Measurements from ENCODE around the gene ALPK1. TPM values are rescaled to one million over a fixed set of nuclear protein-coding genes. Genes with fewer than 3 reads are reported as not detected.
"Not testable (repeated sequence)": the region's sequence is repeated elsewhere in the genome, so short reads cannot be mapped to it uniquely, and the experiment has no call there.

ALPK1 gene
- total RNA-seq, 1 donor from 2014 or later: 1.4 TPM

GRCh38 chr4:112290341-112290740 lies 6.8 kb upstream of the ALPK1 start:
- FAIRE-seq (no peak), DNase-seq (ENCODE audit: low read depth) (no peak)
- H3K9ac ChIP-seq (ENCODE audit: low read length): no peak overlapping the region
- H3K36me3 ChIP-seq (ENCODE audit: insufficient read depth, low read length): no peaks in the 10 kb centered on the region
- no peaks in the 10 kb centered on the region for H3K27me3 ChIP-seq (ENCODE audit: insufficient read depth, low read length)
- TF ChIP-seq CTCF (IDR thresholded peaks at IDR 0.05; ENCODE audit: insufficient read depth, low read depth, low read length) (no peak), EZH2 (IDR thresholded peaks at IDR 0.05; ENCODE audit: insufficient read depth, low read length) (no peak)
- Mint-ChIP-seq H3K9me3 (ENCODE audit: unreplicated experiment) (peaks cover 8% of the 10 kb centered on the region), H3K27ac (ENCODE audit: unreplicated experiment) (no peak overlapping the region), H3K4me3 (ENCODE audit: unreplicated experiment) (no peak overlapping the region), H3K27me3 (ENCODE audit: low read depth, unreplicated experiment) (no peaks in the 10 kb centered on the region), H3K36me3 (ENCODE audit: low read depth, unreplicated experiment) (no peaks in the 10 kb centered on the region), H3K4me1 (ENCODE audit: low read depth, unreplicated experiment) (no peaks in the 10 kb centered on the region)
- H2AFZ ChIP-seq (ENCODE audit: low read depth, low read length): no peak overlapping the region
- H4K20me1 ChIP-seq (ENCODE audit: insufficient read depth, low read length): no peaks in the 10 kb centered on the region
- H3K4me1 ChIP-seq (ENCODE audit: insufficient read depth, low read length): no peaks in the 10 kb centered on the region
- no peaks in the 10 kb centered on the region for H3K79me2 ChIP-seq (ENCODE audit: insufficient read depth, low read length)
- no peak overlapping the region for H3K4me3 ChIP-seq (ENCODE audit: insufficient read depth, low read depth, low read length)
- no peak overlapping the region for H3K27ac ChIP-seq (ENCODE audit: low read depth, low read length)
- no peak overlapping the region for H3K4me2 ChIP-seq (ENCODE audit: low read length)
- H3K9me3 ChIP-seq (ENCODE audit: insufficient read depth, low read depth, low read length): no peaks in the 10 kb centered on the region

GRCh38 chr4:112299721-112300120 lies 2.6 kb downstream of the ALPK1 start:
- TF ChIP-seq EZH2 (IDR thresholded peaks at IDR 0.05; ENCODE audit: insufficient read depth, low read length): no peak
- no peak for TF ChIP-seq CTCF (IDR thresholded peaks at IDR 0.05; ENCODE audit: insufficient read depth, low read depth, low read length)
- Histone ChIP-seq H3K27ac (ENCODE audit: low read depth, low read length) (no peak overlapping the region), H3K4me1 (ENCODE audit: insufficient read depth, low read length) (no peaks in the 10 kb centered on the region), H3K36me3 (ENCODE audit: insufficient read depth, low read length) (no peaks in the 10 kb centered on the region), H3K4me3 (ENCODE audit: insufficient read depth, low read depth, low read length) (no peak overlapping the region), H3K79me2 (ENCODE audit: insufficient read depth, low read length) (no peaks in the 10 kb centered on the region), H3K4me2 (ENCODE audit: low read length) (no peak overlapping the region), H2AFZ (ENCODE audit: low read depth, low read length) (no peak overlapping the region), H3K27me3 (ENCODE audit: insufficient read depth, low read length) (no peaks in the 10 kb centered on the region), H3K9me3 (ENCODE audit: insufficient read depth, low read depth, low read length) (no peaks in the 10 kb centered on the region), H4K20me1 (ENCODE audit: insufficient read depth, low read length) (no peaks in the 10 kb centered on the region), H3K9ac (ENCODE audit: low read length) (no peak overlapping the region)
- no peak for FAIRE-seq
- no peaks in the 10 kb centered on the region for H3K36me3 Mint-ChIP-seq (ENCODE audit: low read depth, unreplicated experiment)
- no peaks in the 10 kb centered on the region for H3K9me3 Mint-ChIP-seq (ENCODE audit: unreplicated experiment)
- no peak for DNase-seq (ENCODE audit: low read depth)
- no peak overlapping the region for H3K4me3 Mint-ChIP-seq (ENCODE audit: unreplicated experiment)
- peaks cover 2% of the 10 kb centered on the region for H3K4me1 Mint-ChIP-seq (ENCODE audit: low read depth, unreplicated experiment)
- no peaks in the 10 kb centered on the region for H3K27me3 Mint-ChIP-seq (ENCODE audit: low read depth, unreplicated experiment)
- H3K27ac Mint-ChIP-seq (ENCODE audit: unreplicated experiment): no peak overlapping the region

- no peaks in the 10 kb centered on the region for H3K36me3 Mint-ChIP-seq (ENCODE audit: low read depth, unreplicated experiment)
- TF ChIP-seq EZH2 (IDR thresholded peaks at IDR 0.05; ENCODE audit: insufficient read depth, low read length): no peak
- no peak for TF ChIP-seq CTCF (IDR thresholded peaks at IDR 0.05; ENCODE audit: insufficient read depth, low read depth, low read length)
- H3K27ac ChIP-seq (ENCODE audit: low read depth, low read length): no peak overlapping the region
- DNase-seq (ENCODE audit: low read depth) (no peak), FAIRE-seq (no peak)
- H3K9me3 ChIP-seq (ENCODE audit: insufficient read depth, low read depth, low read length): no peaks in the 10 kb centered on the region
- peaks cover 4% of the 10 kb centered on the region for H3K9me3 Mint-ChIP-seq (ENCODE audit: unreplicated experiment)
- no peak overlapping the region for H3K4me3 ChIP-seq (ENCODE audit: insufficient read depth, low read depth, low read length)
- no peaks in the 10 kb centered on the region for H3K4me1 ChIP-seq (ENCODE audit: insufficient read depth, low read length)
- H3K36me3 ChIP-seq (ENCODE audit: insufficient read depth, low read length): no peaks in the 10 kb centered on the region
- no peaks in the 10 kb centered on the region for H3K79me2 ChIP-seq (ENCODE audit: insufficient read depth, low read length)
- no peaks in the 10 kb centered on the region for H3K27me3 ChIP-seq (ENCODE audit: insufficient read depth, low read length)
- H3K9ac ChIP-seq (ENCODE audit: low read length): no peak overlapping the region
- no peaks in the 10 kb centered on the region for H4K20me1 ChIP-seq (ENCODE audit: insufficient read depth, low read length)
- no peak overlapping the region for H3K4me3 Mint-ChIP-seq (ENCODE audit: unreplicated experiment)
- no peak overlapping the region for H3K4me2 ChIP-seq (ENCODE audit: low read length)
- H2AFZ ChIP-seq (ENCODE audit: low read depth, low read length): no peak overlapping the region
- H3K27me3 Mint-ChIP-seq (ENCODE audit: low read depth, unreplicated experiment): peaks cover 6% of the 10 kb centered on the region
- H3K27ac Mint-ChIP-seq (ENCODE audit: unreplicated experiment): no peak overlapping the region
- H3K4me1 Mint-ChIP-seq (ENCODE audit: low read depth, unreplicated experiment): no peaks in the 10 kb centered on the region
These were observed 5.4 kb downstream of the ALPK1 start for GRCh38 chr4:112302320-112303274.

GRCh38 chr4:112305477-112305876 lies 8.3 kb downstream of the ALPK1 start:
- H3K27me3 ChIP-seq (ENCODE audit: insufficient read depth, low read length); H3K4me3 ChIP-seq (ENCODE audit: insufficient read depth, low read depth, low read length); H4K20me1 ChIP-seq (ENCODE audit: insufficient read depth, low read length); DNase-seq (ENCODE audit: low read depth); H3K4me1 ChIP-seq (ENCODE audit: insufficient read depth, low read length); H3K36me3 Mint-ChIP-seq (ENCODE audit: low read depth, unreplicated experiment); H3K27ac Mint-ChIP-seq (ENCODE audit: unreplicated experiment); H3K79me2 ChIP-seq (ENCODE audit: insufficient read depth, low read length); H3K27me3 Mint-ChIP-seq (ENCODE audit: low read depth, unreplicated experiment); H3K9me3 ChIP-seq (ENCODE audit: insufficient read depth, low read depth, low read length); H3K36me3 ChIP-seq (ENCODE audit: insufficient read depth, low read length); H3K9me3 Mint-ChIP-seq (ENCODE audit: unreplicated experiment); H3K9ac ChIP-seq (ENCODE audit: low read length); H2AFZ ChIP-seq (ENCODE audit: low read depth, low read length); FAIRE-seq; H3K4me1 Mint-ChIP-seq (ENCODE audit: low read depth, unreplicated experiment); H3K27ac ChIP-seq (ENCODE audit: low read depth, low read length); H3K4me2 ChIP-seq (ENCODE audit: low read length); H3K4me3 Mint-ChIP-seq (ENCODE audit: unreplicated experiment): not testable (repeated sequence)
